ENCODE data around the gene VWA5B2.

DNA sequence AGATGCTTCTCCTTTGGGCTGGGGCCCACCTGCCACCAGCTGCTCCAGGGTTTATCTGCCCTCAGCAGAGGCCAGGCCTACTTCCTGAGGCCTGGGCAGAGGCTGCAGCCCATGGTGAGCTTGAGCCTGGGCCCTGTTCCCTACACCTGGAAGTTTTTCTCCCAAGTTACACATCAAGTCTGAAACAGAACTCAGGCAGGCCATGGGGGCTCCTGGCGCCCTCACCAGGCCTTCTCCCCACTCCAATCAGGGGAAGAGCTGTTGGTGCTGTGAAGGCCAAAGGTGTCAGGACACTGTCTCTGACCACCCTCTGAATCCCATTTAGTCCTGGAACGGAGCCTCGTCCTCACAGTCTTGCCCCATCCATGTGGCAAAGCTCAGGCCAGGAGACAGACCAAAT lies 7.3 kb downstream of the VWA5B2 start:
- TF ChIP-seq EZH2 (IDR thresholded peaks at IDR 0.05; ENCODE audit: low read depth, unreplicated experiment): no peak
- TF ChIP-seq, protein P1, sequence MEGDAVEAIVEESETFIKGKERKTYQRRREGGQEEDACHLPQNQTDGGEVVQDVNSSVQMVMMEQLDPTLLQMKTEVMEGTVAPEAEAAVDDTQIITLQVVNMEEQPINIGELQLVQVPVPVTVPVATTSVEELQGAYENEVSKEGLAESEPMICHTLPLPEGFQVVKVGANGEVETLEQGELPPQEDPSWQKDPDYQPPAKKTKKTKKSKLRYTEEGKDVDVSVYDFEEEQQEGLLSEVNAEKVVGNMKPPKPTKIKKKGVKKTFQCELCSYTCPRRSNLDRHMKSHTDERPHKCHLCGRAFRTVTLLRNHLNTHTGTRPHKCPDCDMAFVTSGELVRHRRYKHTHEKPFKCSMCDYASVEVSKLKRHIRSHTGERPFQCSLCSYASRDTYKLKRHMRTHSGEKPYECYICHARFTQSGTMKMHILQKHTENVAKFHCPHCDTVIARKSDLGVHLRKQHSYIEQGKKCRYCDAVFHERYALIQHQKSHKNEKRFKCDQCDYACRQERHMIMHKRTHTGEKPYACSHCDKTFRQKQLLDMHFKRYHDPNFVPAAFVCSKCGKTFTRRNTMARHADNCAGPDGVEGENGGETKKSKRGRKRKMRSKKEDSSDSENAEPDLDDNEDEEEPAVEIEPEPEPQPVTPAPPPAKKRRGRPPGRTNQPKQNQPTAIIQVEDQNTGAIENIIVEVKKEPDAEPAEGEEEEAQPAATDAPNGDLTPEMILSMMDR (conservative IDR thresholded peaks at IDR 0.05; ENCODE audit: low read depth in 2 of 2): peak in 1 of 2 experiments; percentile 35; a peak in 2 of 4 replicates
